Esophagus muscularis mucosa (tissue), 4 donors: Measurements from ENCODE around the gene ZBTB33. TPM values are rescaled to one million over a fixed set of nuclear protein-coding genes. Genes with fewer than 3 reads are reported as not detected.

ENCODE experiments used
- DNase-seq: peaks from one replicate; pipeline ENCODE4 v3.0.0-alpha.2; 2017; ENCODE audit errors: extremely low spot score
- H3K27ac ChIP-seq, 4 donors: fragments of 200-600 bp; sonication (generic); replicated peaks in 1 of 4; 1 replicate in 3 of 4; 2 replicates in 1 of 4; pipeline ENCODE4 v1.5.1; 2016 to 2019; ENCODE audit warnings: mild to moderate bottlenecking in 1 of 4
- H3K27me3 ChIP-seq, 4 donors: fragments of 200-600 bp; sonication (generic); one replicate each; pipeline versions ENCODE4 v1.5.1 to v1.6.0; 2016 to 2019
- H3K36me3 ChIP-seq, 4 donors: fragments of 200-600 bp; sonication (generic); one replicate each; pipeline ENCODE4 v1.5.1; 2016 to 2019
- H3K4me1 ChIP-seq, 4 donors: fragments of 200-600 bp; sonication (generic); one replicate each; pipeline ENCODE4 v1.5.1; 2016 to 2019
- H3K4me3 ChIP-seq, 4 donors: fragments of 200-600 bp; sonication (generic); 1 replicate in 2 of 4; 2 replicates in 2 of 4; pipeline ENCODE4 v1.5.1; 2016 to 2019; ENCODE audit warnings: mild to moderate bottlenecking in 4 of 4, moderate library complexity in 1 of 4
- H3K9me3 ChIP-seq, 4 donors: fragments of 200-600 bp; sonication (generic); 1 replicate in 3 of 4; 2 replicates in 1 of 4; pipeline ENCODE4 v1.5.1; 2016 to 2019
- EP300 ChIP-seq: sonication (generic); formaldehyde crosslinking; IDR thresholded peaks from one replicate; pipeline ENCODE4 v1.6.1; 2017; ENCODE audit warnings: antibody characterized with exemption
- POLR2A ChIP-seq: fragments of 450-650 bp; IDR thresholded peaks from one replicate; pipeline ENCODE4 v1.6.1; 2017; ENCODE audit warnings: antibody characterized with exemption, moderate library complexity, mild to moderate bottlenecking, low read depth
- POLR2AphosphoS5 ChIP-seq, 2 donors: sonication (generic); formaldehyde crosslinking; IDR thresholded peaks; one replicate each; pipeline ENCODE4 v1.6.1; 2017; ENCODE audit warnings: antibody characterized with exemption in 2 of 2
- WGBS: methylation state at CpG from one replicate; pipeline ENCODE4 v1.1.5; 2018; 5-methylcytosine and 5-hydroxymethylcytosine counted together
- intact Hi-C: fragments of 100-400 bp; cut with DNase I; formaldehyde crosslinking; loops from one replicate; pipeline ENCODE4 v1.15.1; 2023
- total RNA-seq, 4 donors: library from RNA; depleted of rRNA; stranded (reverse); fragments of >200 nt; gene quantifications; one replicate each; pipeline versions ENCODE4 v1.1.0 to v1.2.1, GENCODE V29; 2016
- TF ChIP-seq, protein P1 (sequence below), 3 experiments: fragments of 200-600 bp in 2 of 3; fragments of 450-650 bp in 1 of 3; sonication (generic) in 2 of 3; IDR thresholded peaks; one replicate each; pipeline ENCODE4 v1.5.1; 2017 to 2019; ENCODE audit warnings: antibody characterized with exemption in 3 of 3, mild to moderate bottlenecking in 2 of 3, moderate library complexity in 1 of 3

Gene ZBTB33
- total RNA-seq, 4 donors from 2014 or later = 7.9 to 9.1 (median 8.1) TPM

DNA sequence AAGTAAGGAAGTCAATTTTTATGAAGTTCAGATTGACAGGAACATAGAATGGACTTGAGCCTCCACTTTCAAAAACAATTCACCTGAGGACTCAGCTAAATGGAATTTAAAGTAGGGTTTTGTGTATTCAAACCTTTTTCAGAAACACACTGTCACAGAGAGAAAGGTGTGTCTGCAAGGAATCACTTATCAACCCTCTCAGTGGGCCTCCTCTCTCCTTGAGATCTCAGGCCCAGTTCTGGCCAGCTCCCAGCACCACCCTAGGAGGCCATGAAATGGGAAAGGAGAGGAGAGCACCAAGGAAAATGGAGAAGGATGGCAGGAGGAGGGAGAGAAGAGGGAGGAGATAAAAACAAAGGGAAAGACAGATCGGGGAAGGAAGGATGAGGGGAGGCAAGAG is 32.1 kb downstream of the ZBTB33 start:
- H3K4me3 ChIP-seq = no peak overlapping the region
- TF ChIP-seq, protein P1, sequence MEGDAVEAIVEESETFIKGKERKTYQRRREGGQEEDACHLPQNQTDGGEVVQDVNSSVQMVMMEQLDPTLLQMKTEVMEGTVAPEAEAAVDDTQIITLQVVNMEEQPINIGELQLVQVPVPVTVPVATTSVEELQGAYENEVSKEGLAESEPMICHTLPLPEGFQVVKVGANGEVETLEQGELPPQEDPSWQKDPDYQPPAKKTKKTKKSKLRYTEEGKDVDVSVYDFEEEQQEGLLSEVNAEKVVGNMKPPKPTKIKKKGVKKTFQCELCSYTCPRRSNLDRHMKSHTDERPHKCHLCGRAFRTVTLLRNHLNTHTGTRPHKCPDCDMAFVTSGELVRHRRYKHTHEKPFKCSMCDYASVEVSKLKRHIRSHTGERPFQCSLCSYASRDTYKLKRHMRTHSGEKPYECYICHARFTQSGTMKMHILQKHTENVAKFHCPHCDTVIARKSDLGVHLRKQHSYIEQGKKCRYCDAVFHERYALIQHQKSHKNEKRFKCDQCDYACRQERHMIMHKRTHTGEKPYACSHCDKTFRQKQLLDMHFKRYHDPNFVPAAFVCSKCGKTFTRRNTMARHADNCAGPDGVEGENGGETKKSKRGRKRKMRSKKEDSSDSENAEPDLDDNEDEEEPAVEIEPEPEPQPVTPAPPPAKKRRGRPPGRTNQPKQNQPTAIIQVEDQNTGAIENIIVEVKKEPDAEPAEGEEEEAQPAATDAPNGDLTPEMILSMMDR (IDR thresholded peaks at IDR 0.05) = no peak
- TF ChIP-seq EP300 (no peak), POLR2A (no peak), POLR2AphosphoS5 (IDR thresholded peaks at IDR 0.05) (no peak)
- H3K9me3 ChIP-seq = no peaks in the 10 kb centered on the region
- intact Hi-C loops = no loop called here
- no peaks in the 10 kb centered on the region for H3K36me3 ChIP-seq
- 63% methylated on average over 1 of the region's 1 CpG for WGBS
- H3K27ac ChIP-seq = no peak overlapping the region
- no peaks in the 10 kb centered on the region for H3K4me1 ChIP-seq
- H3K27me3 ChIP-seq = no peaks in the 10 kb centered on the region
- no peak for DNase-seq

- H3K4me3 ChIP-seq = no peak overlapping the region
- intact Hi-C loops = no loop called here
- H3K36me3 ChIP-seq = no peaks in the 10 kb centered on the region
- no peak for TF ChIP-seq POLR2A
- TF ChIP-seq EP300 = no peak
- TF ChIP-seq, protein P1 (IDR thresholded peaks at IDR 0.05) = no peak
- TF ChIP-seq POLR2AphosphoS5 (IDR thresholded peaks at IDR 0.05) = no peak
- no peaks in the 10 kb centered on the region for H3K9me3 ChIP-seq
- WGBS = 70% methylated on average over 3 of the region's 4 CpGs
- no peak overlapping the region for H3K27ac ChIP-seq
- no peaks in the 10 kb centered on the region for H3K4me1 ChIP-seq
- no peak for DNase-seq
- H3K27me3 ChIP-seq = no peaks in the 10 kb centered on the region
Observed at GRCh38 chrX:120286733-120287512, 36.3 kb downstream of the ZBTB33 start.

DNA sequence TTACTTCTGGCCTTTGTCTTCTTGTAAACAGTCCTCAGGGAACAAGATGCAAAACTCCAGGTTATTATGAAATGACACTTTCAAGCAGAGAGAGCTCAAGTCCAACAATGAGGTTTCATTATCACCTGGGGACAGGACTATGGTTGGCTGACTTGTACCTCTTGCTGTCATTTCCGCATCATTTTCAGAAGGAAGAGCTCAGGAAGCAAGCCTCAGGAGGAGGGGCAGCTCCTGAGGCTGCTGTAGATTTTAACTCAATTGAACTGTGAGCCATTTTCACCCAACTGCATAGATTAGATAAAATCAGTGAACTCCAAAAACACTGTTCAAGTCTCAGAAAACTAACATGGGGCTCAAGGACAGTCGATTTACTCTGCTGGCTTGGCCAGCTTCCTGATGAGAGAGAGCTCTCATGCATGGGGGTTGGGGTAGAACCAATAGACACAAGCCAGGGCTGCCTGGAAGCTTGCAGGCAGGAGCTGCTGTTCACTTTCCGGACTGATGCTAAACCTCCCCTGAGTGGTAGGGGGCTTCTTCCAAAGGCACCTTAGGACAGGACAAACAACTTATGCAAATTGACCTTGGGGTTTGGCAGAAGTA is 37.0 kb downstream of the ZBTB33 start:
- Histone ChIP-seq H3K4me3 (no peak overlapping the region), H3K27ac (no peak overlapping the region), H3K27me3 (no peaks in the 10 kb centered on the region), H3K9me3 (no peaks in the 10 kb centered on the region), H3K36me3 (no peaks in the 10 kb centered on the region), H3K4me1 (no peaks in the 10 kb centered on the region)
- 37% methylated on average over 3 of the region's 3 CpGs for WGBS
- intact Hi-C loops = no loop called here
- TF ChIP-seq POLR2A (no peak), EP300 (no peak)
- TF ChIP-seq, protein P1 (IDR thresholded peaks at IDR 0.05) = no peak
- DNase-seq = no peak

GRCh38 chrX:120290107-120290506 is 39.5 kb downstream of the ZBTB33 start:
- Histone ChIP-seq H3K4me1 (no peaks in the 10 kb centered on the region), H3K27me3 (no peaks in the 10 kb centered on the region), H3K27ac (no peak overlapping the region), H3K9me3 (no peaks in the 10 kb centered on the region), H3K4me3 (no peak overlapping the region), H3K36me3 (no peaks in the 10 kb centered on the region)
- intact Hi-C loops = no loop called here
- DNase-seq = no peak
- TF ChIP-seq, protein P1 (IDR thresholded peaks at IDR 0.05) = no peak
- TF ChIP-seq EP300 (no peak), POLR2AphosphoS5 (IDR thresholded peaks at IDR 0.05) (no peak), POLR2A (no peak)

DNA sequence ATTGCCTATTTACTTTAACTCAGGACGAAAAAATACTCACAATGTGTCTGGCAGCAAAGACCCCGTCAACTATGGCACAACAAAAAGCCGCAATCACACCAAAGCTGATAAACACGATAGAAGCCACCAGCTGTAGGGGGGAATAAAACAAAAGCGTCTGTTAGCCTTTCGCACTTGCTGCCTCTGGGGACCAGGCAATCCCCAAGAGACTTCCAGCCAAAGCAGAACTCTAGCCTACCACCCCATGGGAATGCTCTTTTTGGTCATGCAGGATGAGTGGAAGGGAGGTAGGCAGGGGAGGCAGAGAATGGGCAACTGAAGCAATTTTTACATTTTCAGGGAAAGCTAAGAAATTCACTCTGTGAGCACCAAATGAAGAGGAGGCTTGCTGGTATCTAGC is 40.6 kb downstream of the ZBTB33 start:
- H3K4me1 ChIP-seq = no peaks in the 10 kb centered on the region
- WGBS = 80% methylated on average over 6 of the region's 6 CpGs
- no peaks in the 10 kb centered on the region for H3K9me3 ChIP-seq
- no peaks in the 10 kb centered on the region for H3K36me3 ChIP-seq
- no peak overlapping the region for H3K4me3 ChIP-seq
- H3K27ac ChIP-seq = no peak overlapping the region
- no peak for TF ChIP-seq EP300
- no peak for TF ChIP-seq POLR2A
- TF ChIP-seq, protein P1 (IDR thresholded peaks at IDR 0.05) = no peak
- TF ChIP-seq POLR2AphosphoS5 (IDR thresholded peaks at IDR 0.05) = no peak
- intact Hi-C loops = no loop called here
- no peak for DNase-seq
- no peaks in the 10 kb centered on the region for H3K27me3 ChIP-seq
